A549 treated with AZD9567 at 1 μM for 4 hours (cell line): ENCODE data around the gene MASTL. TPM values are rescaled to one million over a fixed set of nuclear protein-coding genes. Genes with fewer than 3 reads are reported as not detected.

Experiments used
- total RNA-seq: library from RNA; stranded (reverse); fragments of 200-300 nt; extraction: Qiagen RNA extraction; gene quantifications from 5 replicates; pipeline ENCODE4 v1.2.3, GENCODE V29; 2022; ENCODE audit not compliant: insufficient read depth

The MASTL gene
- 17.8 to 25.0 TPM (median 20.7 TPM) in 5 replicates for total RNA-seq

GRCh38 chr10:27155066-27155754 lies at the start of gene MASTL:
MASTL (plus strand) TSS chr10:27155352; CDS start chr10:27155427, 75 bp downstream.

Other genes with a start within 250 kb of the MASTL start
- gene ANKRD26, start 54.9 kb upstream of the MASTL start, total RNA-seq, result 1.9 to 3.5 TPM (median 2.9 TPM) in 5 replicates
- 86.5 to 97.4 TPM (median 93.4 TPM) in 5 replicates for gene YME1L1, start 968 bp upstream of the MASTL start, total RNA-seq
- gene ACBD5, start 85.4 kb downstream of the MASTL start, total RNA-seq, result 21.0 to 30.1 TPM (median 24.8 TPM) in 5 replicates